Mucosa of descending colon (tissue), 3 donors: Measurements from ENCODE around the gene RNF111. TPM values are rescaled to one million over a fixed set of nuclear protein-coding genes. Genes with fewer than 3 reads are reported as not detected.

Source experiments
- ATAC-seq: fragments of 200-7000 bp; cut with Tn5 transposase; one replicate; pipeline ENCODE4 v1.9.1; 2020; ENCODE audit warnings: mild to moderate bottlenecking, moderate library complexity
- DNase-seq, 3 donors: peaks; one replicate each; pipeline ENCODE4 v3.0.0-alpha.2; 2020
- H3K36me3 ChIP-seq: fragments of 200-600 bp; one replicate; pipeline ENCODE4 v1.8.0; 2021; ENCODE audit warnings: low read depth, mild to moderate bottlenecking
- H3K4me1 ChIP-seq: fragments of 200-600 bp; one replicate; pipeline ENCODE4 v1.8.0; 2021; ENCODE audit warnings: low read depth, mild to moderate bottlenecking
- H3K4me3 ChIP-seq: fragments of 200-600 bp; one replicate; pipeline ENCODE4 v1.8.0; 2021; ENCODE audit warnings: mild to moderate bottlenecking
- H3K9me3 ChIP-seq: fragments of 200-600 bp; one replicate; pipeline ENCODE4 v1.8.0; 2021; ENCODE audit warnings: mild to moderate bottlenecking
- CTCF ChIP-seq: fragments of 200-600 bp; IDR thresholded peaks from one replicate; pipeline ENCODE4 v1.8.0; 2022; ENCODE audit warnings: antibody characterized with exemption, mild to moderate bottlenecking
- intact Hi-C, 2 donors: fragments of 100-400 bp; cut with DNase I in 1 of 2; cut with micrococcal nuclease in 1 of 2; formaldehyde crosslinking; loops; one replicate each; pipeline versions ENCODE4 v1.11.0 to v1.11.1; 2022; cut with DNase I, micrococcal nuclease
- total RNA-seq, 3 donors: library from RNA; stranded (reverse); fragmentation: NEBNext Ultra II Directional in 2 of 3; extraction: Animal tissue kit (Norgen Biotek cat#: 25700) in 2 of 3; gene quantifications; one replicate each; pipeline versions ENCODE4 v1.2.1 to v1.2.4, GENCODE V29; 2021 to 2023
- donor health status: DM: no; HTN: no; CAD: no; lungs with moderate emphysema.
- donor health status: DM: no; HTN: no; CAD: no.
- donor health status: DM: no; HTN: yes; CAD: no.

The RNF111 gene
- total RNA-seq, 3 donors from 2014 or later: 25.7 to 39.6 (median 37.8) TPM

DNA sequence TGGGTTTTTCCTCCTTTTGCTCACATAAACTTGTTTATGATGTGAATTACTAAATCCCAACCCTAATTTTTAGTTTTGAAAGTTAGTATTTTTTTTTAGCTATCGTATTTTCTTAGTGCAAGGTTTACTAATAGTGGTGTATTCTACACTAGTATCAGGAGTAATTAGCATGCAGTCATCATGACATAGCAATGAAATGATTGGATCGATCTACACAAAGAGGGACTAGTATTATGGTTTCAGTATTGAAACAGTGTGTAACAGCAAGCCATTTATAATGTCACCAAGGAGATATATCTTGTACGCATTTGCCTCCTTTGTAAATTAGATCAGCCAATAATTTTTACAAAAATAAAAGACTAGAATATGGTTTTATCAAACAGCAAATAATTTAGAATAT, 38.7 kb downstream of the RNF111 start:
- intact Hi-C loops: no loop called here
- Histone ChIP-seq H3K36me3 (no peaks in the 10 kb centered on the region), H3K4me1 (no peaks in the 10 kb centered on the region), H3K4me3 (no peak overlapping the region), H3K9me3 (no peaks in the 10 kb centered on the region)
- TF ChIP-seq CTCF: no peak
- DNase-seq: no peak
- no peak for ATAC-seq

DNA sequence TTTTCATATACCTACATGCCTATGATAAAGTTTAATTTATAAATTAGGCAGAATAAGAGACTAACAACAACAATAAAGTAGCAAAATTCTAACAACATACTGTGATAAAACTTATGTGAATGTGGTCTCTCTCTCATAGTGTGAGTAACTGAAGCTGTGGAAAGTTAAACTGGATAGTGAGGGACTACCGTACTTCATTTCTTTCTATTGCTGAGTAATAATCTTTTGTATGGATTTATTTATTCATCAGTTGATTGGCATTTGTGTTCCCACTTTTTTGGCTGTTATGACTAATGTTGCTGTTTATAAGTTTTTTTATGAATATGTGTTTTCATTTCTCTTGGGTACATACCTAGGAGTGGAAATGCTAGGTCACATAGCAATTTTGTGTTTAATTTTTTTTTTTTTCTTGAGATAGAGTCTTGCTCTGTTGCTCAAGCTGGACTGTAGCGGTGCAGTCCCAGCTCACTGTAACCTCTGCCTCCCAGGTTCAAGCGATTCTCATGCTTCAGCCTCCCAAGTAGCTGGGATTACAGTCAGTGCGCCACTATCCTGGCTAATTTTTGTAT, 41.0 kb downstream of the RNF111 start:
- no peaks in the 10 kb centered on the region for H3K9me3 ChIP-seq
- ATAC-seq: no peak
- no peak for DNase-seq
- no peaks in the 10 kb centered on the region for H3K36me3 ChIP-seq
- no peak for TF ChIP-seq CTCF
- no peaks in the 10 kb centered on the region for H3K4me1 ChIP-seq
- H3K4me3 ChIP-seq: no peak overlapping the region
- intact Hi-C loops: no loop called here

DNA sequence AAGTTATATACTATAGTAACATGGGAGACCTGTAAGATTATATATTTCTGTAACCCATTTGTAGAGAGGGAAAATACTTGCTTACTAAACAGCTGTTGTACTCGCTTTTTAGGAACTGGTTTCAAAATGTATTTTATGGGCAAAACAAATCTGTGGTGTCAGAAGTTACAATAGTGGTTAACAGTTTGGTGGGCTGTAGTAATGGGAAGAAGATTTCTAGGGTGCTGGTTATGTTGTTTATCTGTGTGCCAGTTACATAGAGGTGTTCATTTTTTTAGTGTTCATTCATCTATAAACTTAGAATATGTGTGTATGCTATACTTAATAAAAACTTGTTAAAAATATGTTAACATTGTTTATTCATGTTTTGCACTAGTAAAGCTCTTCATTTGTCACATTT, 42.1 kb downstream of the RNF111 start:
- no peak overlapping the region for H3K4me3 ChIP-seq

GRCh38 chr15:59035201-59035600, 47.7 kb downstream of the RNF111 start:
- Histone ChIP-seq H3K4me1 (no peaks in the 10 kb centered on the region), H3K36me3 (no peaks in the 10 kb centered on the region), H3K4me3 (no peak overlapping the region), H3K9me3 (no peaks in the 10 kb centered on the region)
- ATAC-seq (no peak), DNase-seq (no peak)
- TF ChIP-seq CTCF: no peak
- intact Hi-C loops: no loop called here

More for the DNA sequence above, 42.1 kb downstream of the RNF111 start:
- H3K36me3 ChIP-seq: no peaks in the 10 kb centered on the region
- no peak for ATAC-seq
- no peak for DNase-seq
- no peak for TF ChIP-seq CTCF
- no peaks in the 10 kb centered on the region for H3K9me3 ChIP-seq
- H3K4me1 ChIP-seq: no peaks in the 10 kb centered on the region
- intact Hi-C loops: no loop called here

GRCh38 chr15:59039225-59039624, 51.8 kb downstream of the RNF111 start:
- Histone ChIP-seq H3K4me3 (no peak overlapping the region), H3K4me1 (no peaks in the 10 kb centered on the region), H3K36me3 (no peaks in the 10 kb centered on the region), H3K9me3 (no peaks in the 10 kb centered on the region)
- DNase-seq: no peak
- no peak for TF ChIP-seq CTCF
- intact Hi-C loops: no loop called here
- ATAC-seq: no peak

- ATAC-seq: no peak
- DNase-seq: no peak
- Histone ChIP-seq H3K4me1 (no peaks in the 10 kb centered on the region), H3K36me3 (no peaks in the 10 kb centered on the region), H3K9me3 (no peaks in the 10 kb centered on the region), H3K4me3 (no peak overlapping the region)
- intact Hi-C loops: no loop called here
- no peak for TF ChIP-seq CTCF
Observed at GRCh38 chr15:59042041-59042440, 54.6 kb downstream of the RNF111 start.
